Naive B cell (primary cell): ENCODE data around the gene CKS2. TPM values are rescaled to one million over a fixed set of nuclear protein-coding genes. Genes with fewer than 3 reads are reported as not detected.

Source experiments
- polyA plus RNA-seq, 6 donors: library from polyadenylated mRNA; unstranded; fragments of 300-500 nt; fragmentation: Illumina TruSeq; gene quantifications; one replicate each; pipeline ENCODE4 v1.2.3, GENCODE V29; 2021; ENCODE audit warnings: low read depth in 6 of 6

The CKS2 gene
- polyA plus RNA-seq, 6 donors from 2014 or later: 22.9 to 46.9 (median 39.0) TPM

Other genes starting within 250 kb of the CKS2 start
- gene SHC3, start 132.4 kb upstream of the CKS2 start, polyA plus RNA-seq: under 1 TPM in 2 of 6 donors, not detected in 4; 0.04 to 0.24 TPM
- 10 to 100 TPM; 15.4 to 39.3 (median 28.2) TPM for gene SECISBP2, start 7.3 kb downstream of the CKS2 start, polyA plus RNA-seq
- gene SEMA4D, start 186.9 kb downstream of the CKS2 start, polyA plus RNA-seq: 10 to 100 TPM; 13.4 to 38.2 (median 21.5) TPM